Activated CD4-positive, CD25-positive, alpha-beta regulatory T cell treated with anti-CD3 and anti-CD28 coated beads, Interleukin-2, amount 50 U/mL, for 24 hours (primary cell): ENCODE data around the gene TTYH3.
"Not testable (repeated sequence)": the region's sequence is repeated elsewhere in the genome, so short reads cannot be mapped to it uniquely, and the experiment has no call there.

Experiments used
- ATAC-seq, 2 donors: fragments of 150-1000 bp; cut with Tn5 transposase; one replicate each; pipeline ENCODE4 v1.10.0; 2021; ENCODE audit warnings: mild to moderate bottlenecking in 1 of 2, moderate library complexity in 1 of 2

TTYH3 gene

GRCh38 chr7:2603044-2603965 lies 28.5 kb upstream of the TTYH3 start:
- no peak for ATAC-seq

- ATAC-seq = no peak
Observed at GRCh38 chr7:2604608-2605174, 27.1 kb upstream of the TTYH3 start.

- no peak for ATAC-seq
Observed at GRCh38 chr7:2605608-2606538, 25.9 kb upstream of the TTYH3 start.

GRCh38 chr7:2606539-2606936 lies 25.2 kb upstream of the TTYH3 start:
- no peak for ATAC-seq

GRCh38 chr7:2607122-2607922 lies 24.5 kb upstream of the TTYH3 start:
- ATAC-seq = no peak

GRCh38 chr7:2607923-2608904 lies 23.6 kb upstream of the TTYH3 start:
- ATAC-seq = no peak

- ATAC-seq = peak; percentile 33 to 44
Observed at GRCh38 chr7:2608921-2609411, 22.8 kb upstream of the TTYH3 start.

- ATAC-seq = not testable (repeated sequence)
Observed at GRCh38 chr7:2609646-2610045, 22.1 kb upstream of the TTYH3 start.

GRCh38 chr7:2610466-2610865 lies 21.3 kb upstream of the TTYH3 start:
- no peak for ATAC-seq

- ATAC-seq = no peak
Observed at GRCh38 chr7:2610898-2611297, 20.9 kb upstream of the TTYH3 start.

GRCh38 chr7:2611401-2611800 lies 20.4 kb upstream of the TTYH3 start:
- ATAC-seq = no peak

- no peak for ATAC-seq
Observed at GRCh38 chr7:2611922-2612321, 19.9 kb upstream of the TTYH3 start.

GRCh38 chr7:2612445-2613097 lies 19.2 kb upstream of the TTYH3 start:
- no peak for ATAC-seq

- ATAC-seq = no peak
Observed at GRCh38 chr7:2613098-2613930, 18.5 kb upstream of the TTYH3 start.

GRCh38 chr7:2613931-2614600 lies 17.7 kb upstream of the TTYH3 start:
- ATAC-seq = no peak

GRCh38 chr7:2614631-2615330 lies 17.0 kb upstream of the TTYH3 start:
- no peak for ATAC-seq

- ATAC-seq = no peak
Observed at GRCh38 chr7:2616387-2617324, 15.1 kb upstream of the TTYH3 start.
